HG03066 (cell line): ENCODE data around the gene RAI14.

ENCODE experiments used
- ATAC-seq: cut with Tn5 transposase; IDR thresholded peaks from one replicate; pipeline ENCODE4 v1.9.1; 2021; ENCODE audit warnings: low read depth; ENCODE audit not compliant: unreplicated experiment

RAI14 gene

DNA sequence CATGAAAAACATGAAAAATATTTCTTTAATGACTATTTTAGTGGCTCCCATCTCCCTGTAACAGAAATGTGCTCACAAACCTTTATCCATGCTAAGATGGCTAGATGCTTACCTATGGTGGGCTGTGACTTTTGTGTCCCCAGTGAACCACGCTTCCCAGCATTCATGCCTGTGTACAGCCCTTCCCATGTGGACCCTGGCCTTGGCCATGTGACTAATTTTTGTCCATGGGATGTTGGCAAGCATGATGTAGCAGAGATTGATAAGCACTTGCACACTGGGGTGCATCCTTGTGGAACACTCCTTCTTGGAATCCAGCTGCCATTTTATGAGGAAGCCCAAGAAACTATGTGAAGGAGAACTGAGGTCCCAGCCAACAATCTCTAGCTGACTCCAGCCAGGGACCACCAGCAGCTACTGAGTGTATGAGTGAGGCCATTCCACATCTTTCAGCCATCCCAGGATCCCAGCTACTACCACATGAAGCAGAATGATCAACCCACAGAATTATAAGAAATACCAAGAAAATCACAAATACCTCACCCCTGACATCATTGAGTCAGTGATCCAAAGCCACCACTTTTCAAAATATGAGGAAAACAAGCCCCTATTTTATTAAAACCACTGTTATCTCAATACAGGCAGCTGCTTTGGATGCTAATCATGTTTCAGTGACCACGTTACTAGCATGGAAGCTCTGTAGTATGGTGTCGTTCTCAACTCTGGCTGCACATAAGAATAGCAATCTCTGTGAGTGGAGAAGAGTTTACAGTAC, 16.1 kb upstream of the RAI14 start:
- no peak for ATAC-seq

DNA sequence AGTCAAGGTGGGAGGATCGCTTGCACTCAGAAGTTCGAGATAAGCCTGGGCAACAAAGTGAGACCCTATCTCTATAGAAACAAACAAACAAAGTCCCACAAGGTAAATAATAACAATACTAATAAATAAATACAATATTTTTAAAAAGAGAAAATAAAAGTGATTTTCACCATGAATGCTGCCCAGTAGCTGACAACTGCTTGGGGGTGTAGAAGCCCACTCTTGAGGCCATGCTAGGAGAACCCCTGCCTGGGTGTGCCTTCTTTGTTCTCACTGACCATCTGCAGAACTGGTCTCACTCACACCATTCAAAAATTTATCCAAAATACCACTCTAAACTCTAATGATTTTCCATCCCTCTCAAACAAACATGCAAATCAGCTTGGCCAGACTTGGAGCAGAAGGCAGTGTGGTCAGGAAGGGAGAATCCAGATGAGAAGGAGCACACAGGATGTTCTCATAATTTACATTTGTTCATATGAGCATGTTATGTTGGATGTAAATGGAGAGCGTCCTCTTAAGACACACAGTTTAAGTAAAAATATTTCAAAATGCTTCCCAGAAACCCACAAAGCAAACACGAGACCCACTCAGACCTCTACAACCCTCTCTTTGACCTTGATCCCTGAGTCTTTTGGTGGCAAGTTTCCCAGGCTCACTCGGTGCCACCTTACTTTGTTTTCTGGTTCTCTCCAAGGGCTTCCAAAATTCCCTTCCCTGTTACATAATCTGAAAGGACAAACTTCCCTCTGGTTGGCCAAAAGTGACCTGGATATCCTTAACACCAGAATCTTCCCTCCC, 7.9 kb upstream of the RAI14 start:
- no peak for ATAC-seq

DNA sequence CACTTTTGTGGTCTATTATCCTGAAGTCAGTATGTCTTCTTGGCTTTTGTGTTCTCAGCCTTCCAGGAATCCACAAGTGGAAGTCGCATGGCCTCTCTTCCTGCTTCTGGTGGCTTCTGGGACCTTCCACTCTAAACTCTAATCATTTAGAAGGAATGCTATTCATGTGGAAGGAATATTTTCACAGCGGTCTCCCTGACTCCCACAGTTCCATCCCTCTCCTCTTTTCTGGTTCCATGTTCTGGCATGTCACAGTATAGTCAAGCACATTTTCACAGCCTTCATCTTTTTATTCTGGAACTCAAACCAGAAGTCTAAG, 7.3 kb upstream of the RAI14 start:
- ATAC-seq: no peak

DNA sequence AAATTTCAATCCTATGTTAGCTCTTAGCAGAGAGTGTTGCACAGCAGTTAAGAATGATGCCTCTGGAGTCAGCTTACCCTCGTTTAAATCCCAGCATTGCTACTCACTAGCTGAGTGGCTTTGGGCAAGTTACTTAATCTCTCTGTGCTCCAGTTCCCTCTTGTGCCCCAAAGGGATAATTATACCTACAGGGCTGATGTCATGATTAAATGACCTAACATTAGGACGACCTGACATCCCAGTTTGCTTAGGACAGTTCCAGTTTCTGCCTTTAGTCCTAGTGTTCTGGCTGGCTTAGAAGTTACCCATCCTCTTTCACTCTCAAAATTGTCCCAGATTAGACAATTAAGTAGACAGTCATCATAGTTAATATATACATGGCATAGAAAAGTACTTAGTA, 4.3 kb upstream of the RAI14 start:
- ATAC-seq: no peak

DNA sequence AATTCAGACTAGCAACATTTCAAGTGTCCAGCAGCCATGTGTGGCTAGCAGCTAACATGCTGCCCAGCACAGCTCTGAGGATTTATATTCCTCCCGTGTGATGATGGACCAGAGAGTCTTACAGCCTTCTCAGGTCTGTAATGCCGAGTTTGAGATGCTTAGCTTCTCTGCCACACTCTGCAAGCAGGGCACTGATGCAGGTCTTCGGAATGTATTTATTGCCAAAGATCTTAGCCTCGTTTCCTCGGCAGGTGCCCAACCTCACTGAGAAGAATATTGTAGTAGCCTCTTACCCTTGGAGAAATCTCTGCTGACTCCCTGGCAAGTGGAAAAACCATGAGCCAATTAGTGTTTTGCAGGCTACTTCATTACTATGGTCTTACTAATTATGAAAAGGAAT, 3.7 kb upstream of the RAI14 start:
- no peak for ATAC-seq

DNA sequence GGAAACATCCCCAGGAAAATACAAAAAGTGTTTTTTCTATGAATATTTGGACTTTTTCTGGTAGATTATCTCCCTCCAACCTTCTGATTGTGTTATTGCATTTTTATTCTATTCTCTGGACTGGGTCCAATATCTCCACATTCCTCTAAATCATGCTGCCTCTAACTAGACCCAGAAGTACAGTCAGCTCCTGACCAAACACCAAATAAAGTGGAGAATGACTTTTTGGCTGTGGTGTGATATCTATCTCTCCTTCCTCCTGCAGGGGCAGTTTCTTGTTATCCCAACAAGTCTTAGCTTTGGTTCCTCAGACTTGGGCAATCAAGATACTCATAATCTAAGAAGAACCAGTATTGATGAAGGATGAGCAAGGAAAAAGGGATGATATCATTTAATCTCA, 3.2 kb upstream of the RAI14 start:
- ATAC-seq: no peak

DNA sequence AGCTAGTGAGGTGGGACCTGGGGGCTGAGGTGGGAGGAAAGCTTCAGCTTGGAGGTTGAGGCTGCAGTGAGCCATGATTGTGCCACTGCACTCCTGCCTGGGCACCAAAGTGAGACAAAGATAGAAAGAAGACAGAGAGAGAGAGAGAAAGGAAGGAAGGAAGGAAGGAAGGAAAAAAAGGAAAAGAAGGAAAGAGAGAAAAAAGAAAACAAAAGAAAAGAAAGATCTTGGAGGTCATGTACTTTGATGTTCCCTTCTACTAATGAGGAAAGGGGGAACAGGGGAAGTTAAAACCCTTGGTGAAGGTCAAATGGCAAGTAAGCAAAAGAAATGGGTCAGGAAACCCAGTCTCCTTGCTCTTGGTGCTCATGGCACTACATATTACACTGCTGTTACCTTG, 2.4 kb upstream of the RAI14 start:
- no peak for ATAC-seq

DNA sequence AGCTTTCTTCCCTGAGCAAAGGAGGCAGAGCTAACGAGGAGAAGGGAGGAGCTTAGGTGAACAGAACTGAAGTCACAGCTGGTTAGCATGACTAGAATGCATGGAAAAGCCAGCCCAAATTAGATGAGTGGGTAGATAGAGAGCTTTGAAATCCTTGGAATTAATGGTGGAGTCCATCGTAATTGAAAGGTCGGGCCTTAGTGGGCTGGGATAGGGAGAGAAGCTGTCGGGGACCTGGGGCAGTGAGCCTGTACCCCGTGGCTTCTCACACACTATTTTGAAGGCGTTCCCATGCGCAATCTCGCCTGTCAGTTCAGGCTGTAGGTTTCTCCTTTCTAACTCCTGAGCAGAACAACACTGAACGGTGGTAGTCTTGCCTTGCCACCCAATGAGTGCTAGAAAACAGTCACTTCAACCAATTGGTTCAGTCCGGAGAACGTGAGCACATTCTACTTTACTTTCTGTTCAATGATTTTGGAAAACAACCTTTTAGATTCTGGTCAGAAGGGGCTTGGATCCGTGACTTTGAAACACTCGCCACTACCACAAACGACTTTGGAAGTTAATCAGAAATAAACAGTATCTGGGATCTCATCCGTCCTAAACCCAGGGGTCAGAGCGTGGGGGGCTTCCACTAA, 655 bp upstream of the RAI14 start:
- ATAC-seq: no peak

DNA sequence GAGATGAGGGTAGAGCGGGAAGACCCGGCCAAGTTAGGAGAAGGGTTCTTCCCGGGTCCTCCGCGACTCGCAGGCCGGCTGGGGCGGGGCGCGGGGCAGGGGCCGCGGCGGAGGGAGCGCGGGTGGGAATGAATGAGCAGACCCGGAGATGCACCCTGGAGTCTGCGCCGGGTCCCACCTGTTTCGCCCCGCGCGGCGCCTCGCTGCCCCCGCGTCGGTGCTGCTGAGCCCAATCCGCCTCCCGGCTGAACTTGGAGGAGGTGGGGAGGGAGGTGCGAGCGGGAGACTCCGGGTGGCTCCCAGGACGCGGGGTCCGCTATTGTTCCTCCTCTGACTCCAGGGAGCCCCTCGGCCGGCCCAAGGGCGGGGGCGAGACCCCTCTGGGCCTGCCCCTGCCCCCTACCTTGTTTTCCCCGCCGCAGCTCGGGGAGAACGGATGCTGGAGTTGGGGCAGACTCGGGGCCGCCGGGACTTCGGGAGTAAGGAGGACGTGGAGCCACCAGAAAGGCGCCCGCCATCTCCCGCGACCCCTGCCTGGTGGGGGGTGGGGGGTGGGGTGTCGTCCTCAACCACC, 659 bp downstream of the RAI14 start:
- ATAC-seq: no peak

DNA sequence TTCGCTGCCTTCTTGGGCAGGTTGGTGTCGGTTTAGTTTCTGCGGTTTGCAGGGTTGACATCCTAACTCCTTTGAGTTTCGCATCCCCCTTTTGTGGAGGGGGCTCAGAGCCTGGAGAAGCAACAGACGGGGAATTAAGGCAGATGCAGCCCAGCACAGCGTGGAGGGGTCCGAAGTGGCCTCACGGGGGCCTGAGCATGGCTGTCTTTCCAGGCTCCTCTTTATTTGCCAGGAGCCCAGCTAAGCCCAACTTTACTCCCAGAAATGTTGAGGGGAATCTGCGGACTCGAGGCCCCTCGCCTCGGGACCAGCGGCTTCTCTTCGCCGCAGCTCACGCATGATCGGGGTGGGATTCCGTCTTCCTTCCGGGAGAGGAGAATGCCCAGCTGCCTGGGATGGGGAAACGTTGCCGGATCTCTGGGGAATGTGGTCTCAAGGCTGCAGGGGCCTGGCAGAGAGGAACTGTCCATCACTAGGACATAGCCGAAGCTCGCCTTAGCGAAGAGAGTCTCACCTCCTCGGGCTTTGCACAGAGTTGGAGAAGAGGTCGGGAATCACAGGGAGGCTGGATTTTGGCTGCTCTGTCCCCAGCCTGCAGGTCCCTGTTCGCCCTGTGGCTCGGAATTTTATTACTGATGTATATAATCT, 1.3 kb downstream of the RAI14 start:
- no peak for ATAC-seq

DNA sequence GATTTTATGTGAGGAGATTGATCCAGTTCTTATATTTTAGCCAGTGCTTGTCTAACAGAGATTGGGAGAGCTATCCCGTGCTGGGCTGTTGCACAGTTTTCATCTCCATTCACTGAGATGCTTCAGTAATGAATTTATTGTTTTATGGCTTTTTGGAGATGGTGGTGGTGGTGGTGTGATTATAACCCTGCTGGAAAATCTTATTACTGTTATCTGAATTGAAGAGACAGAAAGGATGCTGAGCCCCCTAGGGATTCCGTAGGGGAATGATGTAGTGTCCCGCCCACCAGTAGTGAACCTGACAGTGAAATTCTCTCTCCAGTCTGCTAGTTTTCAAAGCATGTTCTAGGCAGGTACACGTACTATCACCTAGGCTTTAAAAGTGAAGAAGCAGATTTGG, 1.9 kb downstream of the RAI14 start:
- ATAC-seq: no peak

DNA sequence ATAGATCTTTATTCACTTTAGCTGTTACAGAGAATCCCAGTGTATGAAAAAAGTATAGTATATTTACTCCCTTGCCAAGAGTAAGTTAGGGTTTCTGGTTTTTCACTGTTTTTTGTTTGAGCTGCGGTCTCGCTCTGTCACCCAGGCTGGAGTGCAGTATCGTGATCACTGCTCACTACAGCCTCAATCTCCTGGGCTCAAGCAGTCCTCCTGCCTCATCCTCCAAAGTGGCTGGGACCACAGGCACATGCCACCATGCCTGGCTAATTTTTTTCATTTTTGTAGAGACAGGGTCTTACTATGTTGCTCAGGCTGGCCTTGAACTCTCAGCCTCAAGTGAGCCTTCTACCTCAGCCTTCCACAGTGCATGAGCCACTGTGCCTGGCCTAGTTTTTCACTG, 3.0 kb downstream of the RAI14 start:
- ATAC-seq: no peak

DNA sequence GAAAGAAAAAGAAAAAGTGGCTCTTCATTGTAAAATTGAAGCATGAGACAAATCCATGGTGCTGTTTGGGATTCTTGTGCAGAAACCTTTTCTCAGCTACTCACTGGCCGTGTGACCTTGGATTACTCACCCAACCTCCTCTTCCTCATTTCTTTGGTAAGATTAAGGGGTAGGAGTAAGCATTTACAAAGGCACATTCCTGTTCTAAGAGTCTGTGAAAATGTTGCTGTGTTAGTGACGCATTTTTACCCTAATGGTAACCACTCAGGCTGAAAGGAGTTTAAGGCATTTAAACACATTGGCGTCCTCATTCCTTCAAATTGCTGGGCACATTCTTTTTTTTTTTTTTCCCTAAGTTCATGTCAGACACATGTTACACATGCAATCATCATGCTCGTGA, 4.3 kb downstream of the RAI14 start:
- no peak for ATAC-seq

DNA sequence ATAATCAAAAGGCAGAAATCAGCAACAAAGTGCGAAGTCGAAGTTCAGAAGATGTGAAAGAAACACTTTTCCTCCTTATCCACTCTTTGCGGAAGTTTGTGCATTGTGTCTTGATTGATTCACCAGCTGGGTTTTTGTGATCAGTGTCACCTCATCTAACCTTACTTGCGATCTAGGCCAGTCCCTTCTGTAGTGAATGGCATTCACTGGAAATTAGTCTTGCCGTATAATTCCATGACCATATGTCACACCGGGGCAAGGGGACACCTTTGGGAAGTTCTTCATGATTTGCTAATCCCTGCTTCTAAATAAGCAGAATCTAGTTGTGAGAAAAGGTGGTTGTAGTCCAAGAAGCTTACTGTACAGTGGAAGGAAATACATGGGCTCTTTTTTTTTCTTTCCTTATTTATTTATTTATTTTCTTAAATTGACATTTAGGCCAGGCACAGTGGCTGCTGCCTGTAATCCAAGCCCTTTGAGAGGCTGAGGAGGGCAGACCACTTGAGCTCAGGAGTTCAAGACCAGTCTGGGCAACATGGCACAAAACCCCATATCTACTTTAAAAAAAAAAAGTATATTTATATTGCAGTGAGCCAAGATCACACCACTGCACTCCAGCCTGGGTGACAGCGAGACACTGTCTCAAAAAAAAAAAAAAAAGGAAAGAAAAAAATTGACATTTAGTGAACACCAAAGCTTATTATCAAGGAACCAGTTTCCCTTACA, 7.8 kb downstream of the RAI14 start:
- no peak for ATAC-seq

DNA sequence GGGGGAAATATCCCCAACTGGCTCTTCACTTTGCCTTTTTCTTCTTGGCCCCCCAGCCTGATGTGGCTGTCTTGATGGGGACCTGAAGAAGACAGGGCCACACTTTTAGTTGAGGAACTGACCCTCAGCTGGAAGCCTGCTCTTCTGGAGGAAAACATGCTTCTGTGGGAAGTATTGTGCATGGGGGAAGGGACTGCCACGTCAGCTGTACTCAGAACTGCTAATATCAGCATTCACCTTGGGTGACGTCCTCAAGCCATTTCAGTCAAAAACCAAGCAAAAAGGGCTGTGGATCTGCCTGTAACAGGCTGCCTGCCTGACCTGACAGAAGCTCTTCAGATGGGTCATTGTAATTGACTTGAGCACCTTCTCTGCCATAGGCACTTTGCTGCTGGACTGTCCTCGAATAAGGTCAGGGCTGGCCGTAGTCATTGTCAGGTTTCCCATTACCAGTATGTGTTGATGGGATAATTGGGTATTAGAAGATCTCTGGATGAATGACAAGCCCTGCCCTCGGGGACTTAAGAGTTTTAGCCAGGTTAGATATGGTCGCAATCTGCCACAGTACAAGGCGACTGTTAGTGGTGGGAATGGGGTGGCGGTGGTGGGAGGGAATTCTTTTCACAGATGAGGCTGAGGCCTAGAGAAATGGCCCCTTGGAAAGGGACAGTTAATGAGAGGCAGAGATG, 10.4 kb downstream of the RAI14 start:
- ATAC-seq: no peak

DNA sequence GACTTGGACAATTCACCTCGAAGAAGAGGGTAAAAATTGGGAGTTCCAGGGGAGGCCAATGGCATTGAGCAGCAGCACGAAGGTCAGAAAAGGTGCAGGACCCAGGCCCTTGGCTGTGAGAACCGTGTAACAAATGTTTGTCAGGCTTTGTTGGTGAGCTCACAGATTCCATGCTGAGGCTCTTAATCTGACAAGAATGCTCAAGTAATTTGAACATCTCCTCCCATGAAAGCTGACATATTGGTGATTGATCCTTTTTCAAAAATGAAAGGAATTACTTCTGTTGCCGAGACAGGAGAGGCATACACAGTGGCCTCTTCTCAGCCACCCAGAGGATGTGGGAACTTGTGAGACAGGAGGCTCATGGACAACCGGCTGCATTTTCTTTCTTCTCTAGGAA, 11.6 kb downstream of the RAI14 start:
- ATAC-seq: no peak

DNA sequence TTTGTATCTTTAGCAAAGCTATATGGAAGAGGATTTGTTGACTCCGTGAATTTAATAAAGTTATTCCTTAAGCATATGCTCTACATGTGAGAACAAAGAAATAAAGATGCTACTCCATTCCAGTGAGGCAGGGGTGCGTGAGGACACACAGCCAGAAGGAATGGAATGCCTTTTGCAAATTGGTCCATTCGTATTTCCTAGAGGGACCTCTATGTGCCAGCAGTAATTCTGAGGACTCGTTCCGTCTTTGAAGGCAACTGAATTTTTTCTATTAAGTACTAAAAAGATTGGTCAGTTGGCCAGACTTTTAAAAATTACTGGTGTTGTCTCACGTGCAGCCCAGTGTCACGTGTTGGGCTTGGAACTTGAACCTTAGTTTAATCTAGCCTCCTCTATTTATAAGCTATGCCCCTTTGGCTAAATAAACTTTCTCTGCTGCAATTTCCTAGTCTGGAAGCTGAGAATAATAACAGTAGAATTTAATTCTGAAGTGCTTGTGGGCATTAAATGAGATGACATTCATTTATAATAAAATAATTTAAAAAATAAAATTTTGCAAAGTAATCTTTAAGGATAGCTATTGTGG, 13.9 kb downstream of the RAI14 start:
- ATAC-seq: no peak

DNA sequence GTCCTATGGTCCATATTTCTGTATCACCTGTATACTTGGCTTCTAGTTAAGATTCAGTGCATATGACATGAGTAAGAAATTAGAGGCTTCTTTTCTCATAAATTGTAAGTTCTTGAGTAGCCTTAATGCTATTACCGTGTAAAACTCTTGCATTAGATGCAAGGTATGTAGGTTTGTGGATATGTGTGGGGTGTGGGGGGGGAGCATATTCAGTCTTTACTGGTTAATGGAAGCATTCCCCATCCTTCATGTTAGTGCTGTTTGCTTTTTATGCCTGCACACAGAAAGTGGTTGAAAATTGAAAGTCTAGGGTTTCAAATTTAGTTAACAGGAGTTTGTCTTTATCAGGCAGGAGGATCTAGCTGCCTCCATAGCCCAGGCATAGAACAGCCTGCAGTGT, 16.1 kb downstream of the RAI14 start:
- ATAC-seq: no peak

DNA sequence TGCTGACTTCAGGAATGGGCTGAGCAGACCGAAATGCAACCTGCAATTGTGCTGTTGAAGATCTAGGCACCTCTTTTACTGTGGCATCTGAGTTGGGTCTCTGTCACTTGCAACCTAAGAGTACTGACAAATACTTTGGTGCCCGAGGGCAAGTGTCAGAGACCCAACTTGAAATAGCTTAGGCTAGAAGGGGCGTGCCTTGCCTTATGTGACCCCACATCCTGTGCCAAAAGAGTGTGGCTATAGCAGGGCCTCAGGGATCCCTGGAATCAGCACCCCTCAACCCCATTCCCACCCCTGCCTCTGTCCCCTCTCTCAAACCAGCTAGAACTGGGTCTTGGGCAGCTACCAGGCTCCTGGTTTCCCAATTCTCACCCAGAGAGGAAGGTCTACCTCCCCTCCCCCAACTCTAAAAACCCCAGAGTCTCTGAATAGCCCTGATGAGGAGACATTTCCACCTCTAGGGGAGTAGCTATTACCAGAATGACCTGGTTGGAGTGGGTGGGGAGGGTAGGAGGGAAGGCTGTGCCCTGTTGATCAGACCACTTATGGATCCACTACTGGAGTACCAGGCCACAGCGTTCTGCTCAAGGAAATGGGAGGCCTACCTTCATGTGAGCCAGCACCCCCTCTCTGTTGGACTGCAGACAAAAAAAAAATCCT, 17.5 kb downstream of the RAI14 start:
- ATAC-seq: no peak
